ENCODE data around the gene TUSC2.

DNA sequence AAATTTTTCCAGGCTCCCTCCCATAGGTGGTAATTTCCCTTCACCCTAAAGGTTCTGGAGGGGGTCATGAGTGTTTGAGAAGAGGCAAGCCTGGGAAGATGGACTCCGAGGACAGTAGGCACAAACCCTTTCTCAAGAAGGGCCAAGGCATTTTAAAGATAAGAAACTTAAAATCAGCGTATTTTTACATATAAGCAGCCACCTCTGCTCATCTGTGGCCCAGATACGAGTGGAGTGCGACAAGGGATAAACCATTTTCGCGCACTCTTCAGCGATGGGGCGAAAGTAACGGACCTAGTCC is 12.1 kb upstream of the TUSC2 start:
- TF ChIP-seq CTCF (IDR thresholded peaks at IDR 0.05; ENCODE audit: poor library complexity) (no peak), EZH2 (IDR thresholded peaks at IDR 0.05; ENCODE audit: borderline replicate concordance) (no peak), EZH2phosphoT487 (IDR thresholded peaks at IDR 0.05; ENCODE audit: low read depth, severe bottlenecking, unreplicated experiment) (no peak)

All from hepatocyte (in vitro differentiated cells).